SK-N-MC (cell line): ENCODE measurements around the gene HSP90AB1.

Experiments used
- DNase-seq: peaks from one replicate; pipeline ENCODE4 v3.0.0-alpha.2; 2011; ENCODE audit warnings: low read depth, low spot score
- H3K27ac ChIP-seq: fragments of 200-600 bp; sonication (generic); 2 replicates; pipeline ENCODE4 v1.5.1; 2016; ENCODE audit warnings: mixed run types
- H3K36me3 ChIP-seq: fragments of 200-600 bp; sonication (generic); 2 replicates; pipeline ENCODE4 v1.6.1; 2017; ENCODE audit warnings: antibody characterized with exemption, low read length, mixed read lengths; ENCODE audit not compliant: insufficient read depth
- H3K4me3 ChIP-seq: fragments of 200-600 bp; sonication (generic); 2 replicates; pipeline ENCODE4 v1.5.1; 2016
- H3K9ac ChIP-seq: fragments of 200-600 bp; sonication (generic); 2 replicates; pipeline ENCODE4 v1.8.0; 2017; ENCODE audit warnings: mixed run types, mixed read lengths; ENCODE audit not compliant: insufficient read length
- H3K9me3 ChIP-seq: fragments of 200-600 bp; sonication (generic); 2 replicates; pipeline ENCODE4 v1.6.1; 2017; ENCODE audit warnings: low read depth, mild to moderate bottlenecking, antibody characterized with exemption, low read length, moderate library complexity, mixed read lengths
- EZH2 ChIP-seq: fragments of 200-600 bp; sonication (generic); IDR thresholded peaks from one replicate; pipeline ENCODE4 v1.6.1; 2017; ENCODE audit warnings: antibody characterized with exemption
- FOXP2 ChIP-seq: optimal IDR thresholded peaks from 2 replicates; pipeline ENCODE3; 2011; ENCODE audit warnings: mild to moderate bottlenecking, moderate library complexity; ENCODE audit not compliant: insufficient read depth; ENCODE audit errors: extremely low read length, control extremely low read depth
- POLR2AphosphoS5 ChIP-seq: IDR thresholded peaks from 2 replicates; pipeline ENCODE4 v1.6.1; 2012; ENCODE audit warnings: mild to moderate bottlenecking, low read depth, low read length, borderline replicate concordance

HSP90AB1 gene

GRCh38 chr6:44248579-44248978 lies 1.7 kb downstream of the HSP90AB1 start:
- no peak for DNase-seq
- Histone ChIP-seq H3K36me3 (peaks cover 60% of the 10 kb centered on the region), H3K4me3 (peak overlapping the region; percentile 100), H3K9me3 (no peaks in the 10 kb centered on the region), H3K27ac (peak overlapping the region; percentile 89; the same call in 1 of the 2 replicates), H3K9ac (peak overlapping the region; percentile 100)
- TF ChIP-seq POLR2AphosphoS5 (no peak), FOXP2 (no peak), EZH2 (no peak)

- no peak for DNase-seq
- peak overlapping the region; percentile 89; the same call in 1 of the 2 replicates for H3K27ac ChIP-seq
- H3K9ac ChIP-seq = peak overlapping the region; percentile 100
- H3K36me3 ChIP-seq = peaks cover 66% of the 10 kb centered on the region
- TF ChIP-seq EZH2 = no peak
- no peak for TF ChIP-seq FOXP2
- TF ChIP-seq POLR2AphosphoS5 = no peak
- no peaks in the 10 kb centered on the region for H3K9me3 ChIP-seq
- H3K4me3 ChIP-seq = peak overlapping the region; percentile 100
These were observed 2.3 kb downstream of the HSP90AB1 start for GRCh38 chr6:44249082-44249748.

- peaks cover 76% of the 10 kb centered on the region for H3K36me3 ChIP-seq
- TF ChIP-seq EZH2 (no peak), POLR2AphosphoS5 (peak; percentile 8; the same call in 1 of the 2 replicates)
- H3K9me3 ChIP-seq = no peaks in the 10 kb centered on the region
- peak overlapping the region; percentile 89 for H3K27ac ChIP-seq
- peak overlapping the region; percentile 100 for H3K9ac ChIP-seq
- no peak overlapping the region for H3K4me3 ChIP-seq
- no peak for DNase-seq
These were observed 3.3 kb downstream of the HSP90AB1 start for GRCh38 chr6:44250067-44250717.

- peaks cover 77% of the 10 kb centered on the region for H3K36me3 ChIP-seq
- H3K9ac ChIP-seq = no peak overlapping the region
- no peaks in the 10 kb centered on the region for H3K9me3 ChIP-seq
- TF ChIP-seq EZH2 (no peak), POLR2AphosphoS5 (no peak; the same call in 1 of the 2 replicates), FOXP2 (no peak)
- 0 out of 2 replicates have a peak overlapping the region, but pooled peaks have one; percentile 26 for H3K27ac ChIP-seq
- no peak overlapping the region for H3K4me3 ChIP-seq
- no peak for DNase-seq
These were observed 3.8 kb downstream of the HSP90AB1 start for GRCh38 chr6:44250718-44251123.

- Histone ChIP-seq H3K4me3 (no peak overlapping the region), H3K27ac (0 out of 2 replicates have a peak overlapping the region, but pooled peaks have one; percentile 7), H3K9ac (no peak overlapping the region), H3K9me3 (no peaks in the 10 kb centered on the region), H3K36me3 (peaks cover 77% of the 10 kb centered on the region)
- TF ChIP-seq POLR2AphosphoS5 (no peak), FOXP2 (no peak), EZH2 (no peak)
- DNase-seq = no peak
These were observed 4.9 kb downstream of the HSP90AB1 start for GRCh38 chr6:44251576-44252524.

- no peak for DNase-seq
- Histone ChIP-seq H3K9ac (no peak overlapping the region), H3K27ac (peak overlapping the region; percentile 57; the same call in 1 of the 2 replicates), H3K9me3 (no peaks in the 10 kb centered on the region), H3K4me3 (no peak overlapping the region), H3K36me3 (peaks cover 68% of the 10 kb centered on the region)
- TF ChIP-seq POLR2AphosphoS5 (peak; percentile 14; the same call in 1 of the 2 replicates), EZH2 (no peak)
These were observed 6.6 kb downstream of the HSP90AB1 start for GRCh38 chr6:44253307-44254101.

- no peak overlapping the region for H3K9ac ChIP-seq
- DNase-seq = no peak
- H3K9me3 ChIP-seq = no peaks in the 10 kb centered on the region
- no peak overlapping the region for H3K27ac ChIP-seq
- peaks cover 58% of the 10 kb centered on the region for H3K36me3 ChIP-seq
- TF ChIP-seq EZH2 = no peak
- TF ChIP-seq POLR2AphosphoS5 = peak; percentile 50; the same call in 1 of the 2 replicates
- TF ChIP-seq FOXP2 = no peak
- no peak overlapping the region for H3K4me3 ChIP-seq
These were observed 7.5 kb downstream of the HSP90AB1 start for GRCh38 chr6:44254191-44255104.
